ENCODE measurements around the gene CDA.

- TF ChIP-seq POLR2AphosphoS5 (IDR thresholded peaks at IDR 0.05; ENCODE audit: low read depth, low read length) (no peak), POLR2A (IDR thresholded peaks at IDR 0.05; ENCODE audit: low read depth, low read length) (no peak)
Measured at GRCh38 chr1:20633190-20634064, 44.5 kb downstream of the CDA start, which contains the start of gene PINK1.
